ENCODE data around the gene DVL2.

- TF ChIP-seq GLI4 (tag by site-specific recombination; IDR thresholded peaks at IDR 0.05) (no peak), ZNF146 (tag by site-specific recombination; IDR thresholded peaks at IDR 0.05) (no peak), TSHZ1 (tag by site-specific recombination; IDR thresholded peaks at IDR 0.05; ENCODE audit: borderline replicate concordance) (no peak), CTCF (tag by site-specific recombination; IDR thresholded peaks at IDR 0.05) (no peak), PRDM10 (tag by site-specific recombination; IDR thresholded peaks at IDR 0.05) (no peak), SETDB1 (IDR thresholded peaks at IDR 0.05; ENCODE audit: insufficient read length, low read length) (no peak), KLF16 (tag by site-specific recombination; IDR thresholded peaks at IDR 0.05) (no peak), HOXD13 (CRISPR knock-in tag; IDR thresholded peaks at IDR 0.05; ENCODE audit: borderline replicate concordance) (no peak), ZNF768 (tag by site-specific recombination; IDR thresholded peaks at IDR 0.05) (no peak)
- TF ChIP-seq, protein P1, sequence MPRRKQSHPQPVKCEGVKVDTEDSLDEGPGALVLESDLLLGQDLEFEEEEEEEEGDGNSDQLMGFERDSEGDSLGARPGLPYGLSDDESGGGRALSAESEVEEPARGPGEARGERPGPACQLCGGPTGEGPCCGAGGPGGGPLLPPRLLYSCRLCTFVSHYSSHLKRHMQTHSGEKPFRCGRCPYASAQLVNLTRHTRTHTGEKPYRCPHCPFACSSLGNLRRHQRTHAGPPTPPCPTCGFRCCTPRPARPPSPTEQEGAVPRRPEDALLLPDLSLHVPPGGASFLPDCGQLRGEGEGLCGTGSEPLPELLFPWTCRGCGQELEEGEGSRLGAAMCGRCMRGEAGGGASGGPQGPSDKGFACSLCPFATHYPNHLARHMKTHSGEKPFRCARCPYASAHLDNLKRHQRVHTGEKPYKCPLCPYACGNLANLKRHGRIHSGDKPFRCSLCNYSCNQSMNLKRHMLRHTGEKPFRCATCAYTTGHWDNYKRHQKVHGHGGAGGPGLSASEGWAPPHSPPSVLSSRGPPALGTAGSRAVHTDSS (tag by site-specific recombination; IDR thresholded peaks at IDR 0.05): no peak
- TF ChIP-seq, protein P2, sequence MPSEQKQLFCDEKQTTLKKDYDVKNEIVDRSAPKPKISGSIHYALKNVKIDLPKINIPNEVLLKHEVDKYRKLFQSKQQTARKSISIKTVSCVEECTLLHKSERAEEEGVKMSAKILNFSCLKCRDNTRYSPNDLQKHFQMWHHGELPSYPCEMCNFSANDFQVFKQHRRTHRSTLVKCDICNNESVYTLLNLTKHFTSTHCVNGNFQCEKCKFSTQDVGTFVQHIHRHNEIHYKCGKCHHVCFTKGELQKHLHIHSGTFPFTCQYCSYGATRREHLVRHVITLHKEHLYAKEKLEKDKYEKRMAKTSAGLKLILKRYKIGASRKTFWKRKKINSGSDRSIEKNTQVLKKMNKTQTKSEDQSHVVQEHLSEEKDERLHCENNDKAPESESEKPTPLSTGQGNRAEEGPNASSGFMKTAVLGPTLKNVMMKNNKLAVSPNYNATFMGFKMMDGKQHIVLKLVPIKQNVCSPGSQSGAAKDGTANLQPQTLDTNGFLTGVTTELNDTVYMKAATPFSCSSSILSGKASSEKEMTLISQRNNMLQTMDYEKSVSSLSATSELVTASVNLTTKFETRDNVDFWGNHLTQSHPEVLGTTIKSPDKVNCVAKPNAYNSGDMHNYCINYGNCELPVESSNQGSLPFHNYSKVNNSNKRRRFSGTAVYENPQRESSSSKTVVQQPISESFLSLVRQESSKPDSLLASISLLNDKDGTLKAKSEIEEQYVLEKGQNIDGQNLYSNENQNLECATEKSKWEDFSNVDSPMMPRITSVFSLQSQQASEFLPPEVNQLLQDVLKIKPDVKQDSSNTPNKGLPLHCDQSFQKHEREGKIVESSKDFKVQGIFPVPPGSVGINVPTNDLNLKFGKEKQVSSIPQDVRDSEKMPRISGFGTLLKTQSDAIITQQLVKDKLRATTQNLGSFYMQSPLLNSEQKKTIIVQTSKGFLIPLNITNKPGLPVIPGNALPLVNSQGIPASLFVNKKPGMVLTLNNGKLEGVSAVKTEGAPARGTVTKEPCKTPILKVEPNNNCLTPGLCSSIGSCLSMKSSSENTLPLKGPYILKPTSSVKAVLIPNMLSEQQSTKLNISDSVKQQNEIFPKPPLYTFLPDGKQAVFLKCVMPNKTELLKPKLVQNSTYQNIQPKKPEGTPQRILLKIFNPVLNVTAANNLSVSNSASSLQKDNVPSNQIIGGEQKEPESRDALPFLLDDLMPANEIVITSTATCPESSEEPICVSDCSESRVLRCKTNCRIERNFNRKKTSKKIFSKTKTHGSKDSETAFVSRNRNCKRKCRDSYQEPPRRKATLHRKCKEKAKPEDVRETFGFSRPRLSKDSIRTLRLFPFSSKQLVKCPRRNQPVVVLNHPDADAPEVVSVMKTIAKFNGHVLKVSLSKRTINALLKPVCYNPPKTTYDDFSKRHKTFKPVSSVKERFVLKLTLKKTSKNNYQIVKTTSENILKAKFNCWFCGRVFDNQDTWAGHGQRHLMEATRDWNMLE (tag by site-specific recombination; conservative IDR thresholded peaks at IDR 0.05; ENCODE audit: low read depth): no peak
- TF ChIP-seq, protein P3, sequence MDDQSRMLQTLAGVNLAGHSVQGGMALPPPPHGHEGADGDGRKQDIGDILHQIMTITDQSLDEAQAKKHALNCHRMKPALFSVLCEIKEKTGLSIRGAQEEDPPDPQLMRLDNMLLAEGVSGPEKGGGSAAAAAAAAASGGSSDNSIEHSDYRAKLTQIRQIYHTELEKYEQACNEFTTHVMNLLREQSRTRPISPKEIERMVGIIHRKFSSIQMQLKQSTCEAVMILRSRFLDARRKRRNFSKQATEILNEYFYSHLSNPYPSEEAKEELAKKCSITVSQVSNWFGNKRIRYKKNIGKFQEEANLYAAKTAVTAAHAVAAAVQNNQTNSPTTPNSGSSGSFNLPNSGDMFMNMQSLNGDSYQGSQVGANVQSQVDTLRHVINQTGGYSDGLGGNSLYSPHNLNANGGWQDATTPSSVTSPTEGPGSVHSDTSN (CRISPR knock-in tag; IDR thresholded peaks at IDR 0.05): no peak
These were observed 12.8 kb downstream of the DVL2 start for GRCh38 chr17:7221278-7222092.

Measured in HEK293 (cell line).